Ishikawa (cell line): ENCODE results near the gene TAOK2.

ENCODE experiments used
- CEBPB ChIP-seq: IDR thresholded peaks from 2 replicates; pipeline ENCODE4 v1.6.1; 2012
- CREB1 ChIP-seq: IDR thresholded peaks from 2 replicates; pipeline ENCODE4 v1.6.1; 2012; ENCODE audit warnings: low read depth
- MAX ChIP-seq: IDR thresholded peaks from 2 replicates; pipeline ENCODE4 v1.6.1; 2012
- NFIC ChIP-seq: IDR thresholded peaks from 2 replicates; pipeline ENCODE4 v1.6.1; 2012
- RAD21 ChIP-seq: IDR thresholded peaks from 2 replicates; pipeline ENCODE4 v1.6.1; 2012; ENCODE audit warnings: low read depth
- REST ChIP-seq: IDR thresholded peaks from 2 replicates; pipeline ENCODE4 v1.6.1; 2012; ENCODE audit warnings: low read depth, mild to moderate bottlenecking
- TAF1 ChIP-seq: IDR thresholded peaks from 2 replicates; pipeline ENCODE4 v1.6.1; 2012; ENCODE audit warnings: low read depth, mild to moderate bottlenecking
- YY1 ChIP-seq: IDR thresholded peaks from 2 replicates; pipeline ENCODE4 v1.6.1; 2012; ENCODE audit warnings: low read depth

GRCh38 chr16:29975134-29975538 lies 1.5 kb downstream of the TAOK2 start:
- TF ChIP-seq YY1 (no peak), TAF1 (no peak), CEBPB (no peak), REST (no peak), RAD21 (no peak), CREB1 (no peak), MAX (no peak), NFIC (no peak)
